Rectal smooth muscle tissue (tissue), 1 donor: ENCODE results near the gene TEX264.

Source experiments
- H3K27ac ChIP-seq: one replicate; pipeline ENCODE4 v1.7.0; 2013; ENCODE audit warnings: low read depth, low read length, inconsistent platforms
- H3K27me3 ChIP-seq: one replicate; pipeline ENCODE4 v1.7.0; 2013; ENCODE audit warnings: low read length; ENCODE audit not compliant: control insufficient read depth, insufficient read depth
- H3K36me3 ChIP-seq: one replicate; pipeline ENCODE4 v1.7.0; 2013; ENCODE audit warnings: low read length; ENCODE audit not compliant: control insufficient read depth, insufficient read depth
- H3K4me1 ChIP-seq: one replicate; pipeline ENCODE4 v1.7.0; 2013; ENCODE audit warnings: low read length; ENCODE audit not compliant: control insufficient read depth, insufficient read depth
- H3K4me3 ChIP-seq: one replicate; pipeline ENCODE4 v1.7.0; 2013; ENCODE audit warnings: low read length
- H3K9ac ChIP-seq: one replicate; pipeline ENCODE4 v1.7.0; 2013; ENCODE audit warnings: low read length

The TEX264 gene

GRCh38 chr3:51705276-51706020 lies 34.4 kb downstream of the TEX264 start:
- peaks cover 11% of the 10 kb centered on the region for H3K36me3 ChIP-seq
- H3K27ac ChIP-seq, result no peak overlapping the region
- no peaks in the 10 kb centered on the region for H3K27me3 ChIP-seq
- H3K9ac ChIP-seq, result no peak overlapping the region
- H3K4me3 ChIP-seq, result no peak overlapping the region
- H3K4me1 ChIP-seq, result no peaks in the 10 kb centered on the region

- Histone ChIP-seq H3K27me3 (no peaks in the 10 kb centered on the region), H3K4me1 (no peaks in the 10 kb centered on the region), H3K4me3 (no peak overlapping the region), H3K9ac (no peak overlapping the region), H3K36me3 (peaks cover 11% of the 10 kb centered on the region), H3K27ac (no peak overlapping the region)
Measured at GRCh38 chr3:51706021-51706485, 35.0 kb downstream of the TEX264 start.

GRCh38 chr3:51706788-51707731 lies 36.0 kb downstream of the TEX264 start, which contains the start of gene GRM2:
Gene GRM2 (plus strand): TSS chr3:51707068. CDS start chr3:51708984, 1,916 bp downstream.
- H3K27me3 ChIP-seq, result no peaks in the 10 kb centered on the region
- no peak within 1 kb of the TSS for H3K27ac ChIP-seq
- no peak within 1 kb of the TSS for H3K9ac ChIP-seq
- H3K36me3 ChIP-seq, result peaks cover 11% of the 10 kb centered on the region
- no peaks in the 10 kb centered on the region for H3K4me1 ChIP-seq
- H3K4me3 ChIP-seq, result no peak within 1 kb of the TSS

- no peak overlapping the region for H3K9ac ChIP-seq
- no peaks in the 10 kb centered on the region for H3K27me3 ChIP-seq
- H3K27ac ChIP-seq, result no peak overlapping the region
- no peak overlapping the region for H3K4me3 ChIP-seq
- H3K4me1 ChIP-seq, result no peaks in the 10 kb centered on the region
- H3K36me3 ChIP-seq, result peaks cover 11% of the 10 kb centered on the region
Measured at GRCh38 chr3:51708216-51708845, 37.3 kb downstream of the TEX264 start.

GRCh38 chr3:51709004-51709420 lies 38.0 kb downstream of the TEX264 start:
- Histone ChIP-seq H3K36me3 (peaks cover 11% of the 10 kb centered on the region), H3K27me3 (no peaks in the 10 kb centered on the region), H3K4me1 (no peaks in the 10 kb centered on the region), H3K4me3 (no peak overlapping the region), H3K27ac (no peak overlapping the region), H3K9ac (no peak overlapping the region)

- no peaks in the 10 kb centered on the region for H3K4me1 ChIP-seq
- H3K4me3 ChIP-seq, result no peak overlapping the region
- H3K27me3 ChIP-seq, result no peaks in the 10 kb centered on the region
- peaks cover 7% of the 10 kb centered on the region for H3K36me3 ChIP-seq
- H3K9ac ChIP-seq, result no peak overlapping the region
- H3K27ac ChIP-seq, result no peak overlapping the region
Measured at GRCh38 chr3:51709675-51710074, 38.6 kb downstream of the TEX264 start.

GRCh38 chr3:51710631-51711351 lies 39.7 kb downstream of the TEX264 start:
- no peak overlapping the region for H3K4me3 ChIP-seq
- H3K4me1 ChIP-seq, result no peaks in the 10 kb centered on the region
- H3K27ac ChIP-seq, result no peak overlapping the region
- peaks cover 1% of the 10 kb centered on the region for H3K36me3 ChIP-seq
- no peak overlapping the region for H3K9ac ChIP-seq
- H3K27me3 ChIP-seq, result no peaks in the 10 kb centered on the region

- H3K36me3 ChIP-seq, result no peaks in the 10 kb centered on the region
- H3K4me3 ChIP-seq, result no peak overlapping the region
- no peak overlapping the region for H3K9ac ChIP-seq
- no peaks in the 10 kb centered on the region for H3K4me1 ChIP-seq
- no peaks in the 10 kb centered on the region for H3K27me3 ChIP-seq
- no peak overlapping the region for H3K27ac ChIP-seq
Measured at GRCh38 chr3:51711352-51712037, 40.4 kb downstream of the TEX264 start.

GRCh38 chr3:51712038-51712420 lies 41.0 kb downstream of the TEX264 start:
- Histone ChIP-seq H3K27ac (no peak overlapping the region), H3K9ac (no peak overlapping the region), H3K4me3 (no peak overlapping the region), H3K27me3 (no peaks in the 10 kb centered on the region), H3K4me1 (no peaks in the 10 kb centered on the region), H3K36me3 (no peaks in the 10 kb centered on the region)

GRCh38 chr3:51712511-51712931 lies 41.5 kb downstream of the TEX264 start:
- Histone ChIP-seq H3K4me1 (no peaks in the 10 kb centered on the region), H3K27ac (no peak overlapping the region), H3K9ac (no peak overlapping the region), H3K27me3 (no peaks in the 10 kb centered on the region), H3K4me3 (no peak overlapping the region), H3K36me3 (no peaks in the 10 kb centered on the region)

GRCh38 chr3:51712963-51713362 lies 41.9 kb downstream of the TEX264 start:
- H3K4me1 ChIP-seq, result no peaks in the 10 kb centered on the region
- no peak overlapping the region for H3K9ac ChIP-seq
- H3K27ac ChIP-seq, result no peak overlapping the region
- H3K36me3 ChIP-seq, result no peaks in the 10 kb centered on the region
- no peaks in the 10 kb centered on the region for H3K27me3 ChIP-seq
- no peak overlapping the region for H3K4me3 ChIP-seq
